ENCODE data around the gene DNMT1. TPM values are rescaled to one million over a fixed set of nuclear protein-coding genes. Genes with fewer than 3 reads are reported as not detected.

Gene DNMT1
- total RNA-seq, 1 experiment from 2014 or later, result 117 TPM

- intact Hi-C loops (cut with micrococcal nuclease; ENCODE audit: unreplicated experiment), result no loop called here
- H3K27ac ChIP-seq, result no peak overlapping the region
- CTCF ChIA-PET, result no interaction called here
These were observed 34.2 kb upstream of the DNMT1 start for GRCh38 chr19:10228920-10229319.

GRCh38 chr19:10228393-10228792, 33.6 kb upstream of the DNMT1 start:
- Histone ChIP-seq H3K27ac (no peak overlapping the region), H4K20me1 (ENCODE audit: insufficient read depth) (0 out of 2 replicates have a peak, but pooled peaks cover 4% of the 10 kb centered on the region), H3K36me3 (ENCODE audit: low read depth) (no peaks in the 10 kb centered on the region), H3K79me2 (ENCODE audit: low read depth) (no peaks in the 10 kb centered on the region), H3K9me3 (ENCODE audit: insufficient read depth, low read depth) (no peaks in the 10 kb centered on the region), H3K27me3 (ENCODE audit: insufficient read depth, low read depth) (no peaks in the 10 kb centered on the region), H3K9me2 (ENCODE audit: insufficient read depth) (no peaks in the 10 kb centered on the region), H3K4me1 (replicated peaks; ENCODE audit: insufficient read depth) (0 out of 2 replicates have a peak, but pooled peaks cover 7% of the 10 kb centered on the region), H2AFZ (no peak overlapping the region), H3K4me3 (no peak overlapping the region), H3K4me2 (no peak overlapping the region), H3F3A (ENCODE audit: insufficient read depth, low read depth) (peaks cover 25% of the 10 kb centered on the region)
- peak in 1 of 2 experiments; percentile 9 for DNase-seq
- TF ChIP-seq CTCF (conservative IDR thresholded peaks at IDR 0.05) (no peak), EZH2 (IDR thresholded peaks at IDR 0.05; ENCODE audit: low read depth) (no peak)
- POLR2A ChIA-PET (ENCODE audit: unreplicated experiment), result interaction anchor here (0.6 kb wide), 1 partner anchor 21 kb away, joined by 3 read pairs; no protein-coding TSS in a partner anchor
- BruUV-seq (replicated peaks), result no TSS peak
- intact Hi-C loops (cut with micrococcal nuclease; ENCODE audit: unreplicated experiment), result no loop called here
- CTCF ChIA-PET, result no interaction called here

More at GRCh38 chr19:10228920-10229319, 34.2 kb upstream of the DNMT1 start:
- Histone ChIP-seq H3K9me2 (ENCODE audit: insufficient read depth) (no peaks in the 10 kb centered on the region), H3K36me3 (ENCODE audit: low read depth) (no peaks in the 10 kb centered on the region), H3K4me1 (replicated peaks; ENCODE audit: insufficient read depth) (0 out of 2 replicates have a peak, but pooled peaks cover 7% of the 10 kb centered on the region), H3K27me3 (ENCODE audit: insufficient read depth, low read depth) (no peaks in the 10 kb centered on the region), H2AFZ (no peak overlapping the region), H3K9me3 (ENCODE audit: insufficient read depth, low read depth) (no peaks in the 10 kb centered on the region), H3K4me3 (no peak overlapping the region), H3K4me2 (no peak overlapping the region), H3K79me2 (ENCODE audit: low read depth) (no peaks in the 10 kb centered on the region), H3F3A (ENCODE audit: insufficient read depth, low read depth) (peaks cover 25% of the 10 kb centered on the region), H4K20me1 (ENCODE audit: insufficient read depth) (0 out of 2 replicates have a peak, but pooled peaks cover 4% of the 10 kb centered on the region)
- POLR2A ChIA-PET (ENCODE audit: unreplicated experiment), result interaction anchor here (0.6 kb wide), 1 partner anchor 21 kb away, joined by 3 read pairs; no protein-coding TSS in a partner anchor
- no peak for DNase-seq
- no TSS peak for BruUV-seq (replicated peaks)
- peak; percentile 61 for TF ChIP-seq CTCF (conservative IDR thresholded peaks at IDR 0.05)
- no peak for TF ChIP-seq EZH2 (IDR thresholded peaks at IDR 0.05; ENCODE audit: low read depth)

GRCh38 chr19:10227026-10227971, 32.5 kb upstream of the DNMT1 start:
- H3K27me3 ChIP-seq (ENCODE audit: insufficient read depth, low read depth), result no peaks in the 10 kb centered on the region
- POLR2A ChIA-PET (ENCODE audit: unreplicated experiment), result no interaction called here
- 0 out of 2 replicates have a peak, but pooled peaks cover 7% of the 10 kb centered on the region for H3K4me1 ChIP-seq (replicated peaks; ENCODE audit: insufficient read depth)
- 0 out of 2 replicates have a peak, but pooled peaks cover 4% of the 10 kb centered on the region for H4K20me1 ChIP-seq (ENCODE audit: insufficient read depth)
- TF ChIP-seq CTCF (conservative IDR thresholded peaks at IDR 0.05), result no peak
- TF ChIP-seq EZH2 (IDR thresholded peaks at IDR 0.05; ENCODE audit: low read depth), result no peak
- no peak overlapping the region for H3K4me3 ChIP-seq
- H3K27ac ChIP-seq, result no peak overlapping the region
- H2AFZ ChIP-seq, result no peak overlapping the region
- H3K9me3 ChIP-seq (ENCODE audit: insufficient read depth, low read depth), result no peaks in the 10 kb centered on the region
- peak in 1 of 2 experiments; percentile 31 for DNase-seq
- no peaks in the 10 kb centered on the region for H3K9me2 ChIP-seq (ENCODE audit: insufficient read depth)
- no peaks in the 10 kb centered on the region for H3K79me2 ChIP-seq (ENCODE audit: low read depth)
- intact Hi-C loops (cut with micrococcal nuclease; ENCODE audit: unreplicated experiment), result no loop called here
- no peak overlapping the region for H3K4me2 ChIP-seq
- peaks cover 26% of the 10 kb centered on the region for H3F3A ChIP-seq (ENCODE audit: insufficient read depth, low read depth)
- CTCF ChIA-PET, result no interaction called here
- H3K36me3 ChIP-seq (ENCODE audit: low read depth), result no peaks in the 10 kb centered on the region
- BruUV-seq (replicated peaks), result no TSS peak
